Esophagus muscularis mucosa (tissue), 4 donors: ENCODE measurements around the gene TMEM254. TPM values are rescaled to one million over a fixed set of nuclear protein-coding genes. Genes with fewer than 3 reads are reported as not detected.
A peak's percentile ranks its signal among the peaks of the same experiment; 100 is the strongest.

Experiments used
- DNase-seq: peaks from one replicate; pipeline ENCODE4 v3.0.0-alpha.2; 2017; ENCODE audit errors: extremely low spot score
- H3K27ac ChIP-seq, 4 donors: fragments of 200-600 bp; sonication (generic); replicated peaks in 1 of 4; 1 replicate in 3 of 4; 2 replicates in 1 of 4; pipeline ENCODE4 v1.5.1; 2016 to 2019; ENCODE audit warnings: mild to moderate bottlenecking in 1 of 4
- H3K27me3 ChIP-seq, 4 donors: fragments of 200-600 bp; sonication (generic); one replicate each; pipeline versions ENCODE4 v1.5.1 to v1.6.0; 2016 to 2019
- H3K36me3 ChIP-seq, 4 donors: fragments of 200-600 bp; sonication (generic); one replicate each; pipeline ENCODE4 v1.5.1; 2016 to 2019
- H3K4me1 ChIP-seq, 4 donors: fragments of 200-600 bp; sonication (generic); one replicate each; pipeline ENCODE4 v1.5.1; 2016 to 2019
- H3K4me3 ChIP-seq, 4 donors: fragments of 200-600 bp; sonication (generic); 1 replicate in 2 of 4; 2 replicates in 2 of 4; pipeline ENCODE4 v1.5.1; 2016 to 2019; ENCODE audit warnings: mild to moderate bottlenecking in 4 of 4, moderate library complexity in 1 of 4
- H3K9me3 ChIP-seq, 4 donors: fragments of 200-600 bp; sonication (generic); 1 replicate in 3 of 4; 2 replicates in 1 of 4; pipeline ENCODE4 v1.5.1; 2016 to 2019
- CTCF ChIP-seq, 3 experiments: fragments of 200-600 bp in 2 of 3; fragments of 450-650 bp in 1 of 3; sonication (generic) in 2 of 3; IDR thresholded peaks; one replicate each; pipeline ENCODE4 v1.5.1; 2017 to 2019; ENCODE audit warnings: antibody characterized with exemption in 3 of 3, mild to moderate bottlenecking in 2 of 3, moderate library complexity in 1 of 3
- EP300 ChIP-seq: sonication (generic); formaldehyde crosslinking; IDR thresholded peaks from one replicate; pipeline ENCODE4 v1.6.1; 2017; ENCODE audit warnings: antibody characterized with exemption
- POLR2A ChIP-seq: fragments of 450-650 bp; IDR thresholded peaks from one replicate; pipeline ENCODE4 v1.6.1; 2017; ENCODE audit warnings: antibody characterized with exemption, moderate library complexity, mild to moderate bottlenecking, low read depth
- POLR2AphosphoS5 ChIP-seq, 2 donors: sonication (generic); formaldehyde crosslinking; IDR thresholded peaks; one replicate each; pipeline ENCODE4 v1.6.1; 2017; ENCODE audit warnings: antibody characterized with exemption in 2 of 2
- WGBS: methylation state at CpG from one replicate; pipeline ENCODE4 v1.1.5; 2018; 5-methylcytosine and 5-hydroxymethylcytosine counted together
- intact Hi-C: fragments of 100-400 bp; cut with DNase I; formaldehyde crosslinking; loops from one replicate; pipeline ENCODE4 v1.15.1; 2023
- total RNA-seq, 4 donors: library from RNA; depleted of rRNA; stranded (reverse); fragments of >200 nt; gene quantifications; one replicate each; pipeline versions ENCODE4 v1.1.0 to v1.2.1, GENCODE V29; 2016

The TMEM254 gene
- total RNA-seq, 4 donors from 2014 or later: 7.1 to 14.9 (median 9.4) TPM

GRCh38 chr10:80068270-80068669, 10.2 kb upstream of the TMEM254 start:
- Histone ChIP-seq H3K9me3 (no peaks in the 10 kb centered on the region), H3K4me1 (peaks cover 0 to 4% (median 0%) of the 10 kb centered on the region in 4 donors), H3K4me3 (no peak overlapping the region), H3K27ac (no peak overlapping the region), H3K36me3 (no peaks in the 10 kb centered on the region), H3K27me3 (no peaks in the 10 kb centered on the region)
- WGBS: 66% methylated on average over 2 of the region's 2 CpGs
- no peak for DNase-seq
- TF ChIP-seq EP300 (no peak), POLR2A (no peak), CTCF (IDR thresholded peaks at IDR 0.05) (no peak), POLR2AphosphoS5 (IDR thresholded peaks at IDR 0.05) (no peak)
- intact Hi-C loops: no loop called here

DNA sequence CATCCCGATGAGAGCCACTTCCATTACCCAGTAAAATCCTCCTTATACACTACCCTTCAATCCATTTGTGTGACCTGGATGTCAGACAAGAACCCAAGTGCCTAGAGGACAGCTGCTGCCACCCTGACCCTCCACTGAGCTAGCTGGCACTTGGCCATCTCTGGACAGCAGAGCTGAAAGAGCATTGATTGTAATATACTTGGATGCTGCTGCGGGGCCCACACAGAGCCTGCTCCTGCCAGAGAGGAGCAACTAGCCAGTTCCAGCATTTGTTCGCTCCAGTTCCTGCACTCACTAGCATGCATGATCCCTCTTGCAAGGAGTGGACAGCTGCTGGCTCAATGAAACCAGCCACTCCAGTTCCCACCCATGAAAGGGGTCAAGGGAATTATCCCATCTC, 8.4 kb upstream of the TMEM254 start:
- H3K4me1 ChIP-seq: no peaks in the 10 kb centered on the region
- no peak overlapping the region for H3K4me3 ChIP-seq
- H3K27ac ChIP-seq: no peak overlapping the region
- DNase-seq: no peak
- TF ChIP-seq EP300: no peak
- no peak for TF ChIP-seq POLR2AphosphoS5 (IDR thresholded peaks at IDR 0.05)
- TF ChIP-seq POLR2A: no peak
- no peak for TF ChIP-seq CTCF (IDR thresholded peaks at IDR 0.05)
- H3K9me3 ChIP-seq: no peaks in the 10 kb centered on the region
- H3K27me3 ChIP-seq: no peaks in the 10 kb centered on the region
- 85% methylated on average over 3 of the region's 3 CpGs for WGBS
- intact Hi-C loops: no loop called here
- no peaks in the 10 kb centered on the region for H3K36me3 ChIP-seq

- no peak for DNase-seq
- Histone ChIP-seq H3K4me3 (no peak overlapping the region), H3K27ac (no peak overlapping the region), H3K36me3 (no peaks in the 10 kb centered on the region), H3K27me3 (no peaks in the 10 kb centered on the region), H3K4me1 (peaks cover under 1 to 3% (median 2%) of the 10 kb centered on the region in 4 donors), H3K9me3 (no peaks in the 10 kb centered on the region)
- intact Hi-C loops: no loop called here
- TF ChIP-seq POLR2AphosphoS5 (IDR thresholded peaks at IDR 0.05) (no peak), POLR2A (no peak), CTCF (IDR thresholded peaks at IDR 0.05) (no peak), EP300 (no peak)
- 93% methylated on average over 2 of the region's 2 CpGs for WGBS
Measured at GRCh38 chr10:80072584-80072983, 5.9 kb upstream of the TMEM254 start.

DNA sequence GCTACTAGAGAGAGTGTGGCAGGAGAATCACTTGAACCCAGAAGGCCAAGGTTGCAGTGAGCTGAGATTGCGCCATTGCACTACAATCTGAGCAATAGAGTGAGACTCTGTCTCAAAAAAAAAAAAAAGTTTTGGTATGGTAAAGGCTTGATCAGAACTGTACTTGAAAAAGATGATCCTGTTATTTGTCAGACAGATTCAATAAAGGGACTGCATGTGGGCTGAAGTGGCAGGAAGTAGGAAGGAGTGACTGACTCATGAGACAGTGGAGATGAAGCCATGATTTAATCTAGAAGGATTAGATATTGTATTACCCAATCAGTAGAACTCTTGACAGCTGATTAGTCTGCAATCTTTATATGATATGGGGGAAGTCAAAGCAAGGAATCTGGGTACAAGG, 2.7 kb upstream of the TMEM254 start:
- Histone ChIP-seq H3K4me1 (peaks cover 14 to 25% (median 20%) of the 10 kb centered on the region in 4 donors), H3K27ac (no peak overlapping the region), H3K4me3 (no peak overlapping the region), H3K9me3 (no peaks in the 10 kb centered on the region), H3K36me3 (no peaks in the 10 kb centered on the region), H3K27me3 (no peaks in the 10 kb centered on the region)
- intact Hi-C loops: no loop called here
- DNase-seq: no peak
- TF ChIP-seq POLR2A (no peak), POLR2AphosphoS5 (IDR thresholded peaks at IDR 0.05) (no peak), CTCF (IDR thresholded peaks at IDR 0.05) (no peak), EP300 (no peak)
- WGBS: 100% methylated on average over 1 of the region's 1 CpG

DNA sequence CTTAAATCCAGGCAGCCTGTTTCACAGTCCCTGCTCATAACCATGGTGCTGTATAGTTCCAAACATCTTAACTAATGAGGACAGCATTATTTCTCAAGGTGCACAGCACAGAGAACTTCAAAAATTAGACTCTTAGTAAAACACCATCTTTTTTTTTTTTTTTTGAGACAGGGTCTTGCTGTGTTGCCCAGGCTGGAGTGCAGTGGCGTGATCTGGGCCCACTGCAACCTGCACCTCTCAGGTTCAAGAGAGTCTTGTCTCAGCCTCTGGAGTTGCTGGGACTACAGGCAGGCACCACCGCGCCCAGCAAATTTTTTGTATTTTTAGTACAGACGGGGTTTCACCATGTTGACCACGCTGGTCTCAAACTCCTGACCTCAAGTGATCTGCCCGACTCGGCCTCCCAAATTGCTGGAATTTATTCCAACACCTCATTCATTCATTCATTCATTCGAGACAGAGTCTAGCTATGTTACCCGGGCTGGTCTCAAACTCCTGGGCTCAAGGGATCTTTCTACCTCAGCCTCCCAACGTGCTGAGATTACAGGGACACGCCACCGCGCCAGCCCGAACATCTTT, 507 bp upstream of the TMEM254 start:
- Histone ChIP-seq H3K4me3 (peak overlapping the region; percentile 86 to 90 (median 88)), H3K27ac (peak overlapping the region; percentile 96 to 98 (median 97)), H3K27me3 (no peaks in the 10 kb centered on the region), H3K4me1 (peaks cover 14 to 25% (median 20%) of the 10 kb centered on the region in 4 donors), H3K9me3 (no peaks in the 10 kb centered on the region), H3K36me3 (peaks cover 0 to 14% (median 5%) of the 10 kb centered on the region in 4 donors)
- intact Hi-C loops: no loop called here
- no peak for DNase-seq
- TF ChIP-seq POLR2A (no peak), POLR2AphosphoS5 (IDR thresholded peaks at IDR 0.05) (no peak), CTCF (IDR thresholded peaks at IDR 0.05) (no peak), EP300 (no peak)
- 40% methylated on average over 14 of the region's 14 CpGs for WGBS
